Fibroblast of lung (primary cell): ENCODE measurements around the gene PITX2. TPM values are rescaled to one million over a fixed set of nuclear protein-coding genes. Genes with fewer than 3 reads are reported as not detected.

ENCODE experiments used
- DNase-seq, 2 donors: peaks; one replicate each; pipeline versions ENCODE4 v3.0.0 to v3.0.0-alpha.2; 2010; ENCODE audit warnings: low read depth in 2 of 2
- H2AFZ ChIP-seq: 2 replicates; pipeline ENCODE4 v1.5.1; 2012; ENCODE audit warnings: low read length, control low read depth, inconsistent platforms
- H3K27ac ChIP-seq: 2 replicates; pipeline ENCODE4 v1.5.1; 2011; ENCODE audit warnings: low read length, control low read depth; ENCODE audit not compliant: insufficient read depth
- H3K27me3 ChIP-seq: 2 replicates; pipeline ENCODE4 v1.5.1; 2011; ENCODE audit warnings: mild to moderate bottlenecking, low read length; ENCODE audit not compliant: control insufficient read depth, insufficient read depth
- H3K36me3 ChIP-seq: 2 replicates; pipeline ENCODE4 v1.5.1; 2011; ENCODE audit warnings: low read length; ENCODE audit not compliant: control insufficient read depth, insufficient read depth
- H3K4me1 ChIP-seq: 2 replicates; pipeline ENCODE4 v1.5.1; 2011; ENCODE audit warnings: low read length; ENCODE audit not compliant: control insufficient read depth, insufficient read depth; ENCODE audit errors: extremely low read depth
- H3K4me2 ChIP-seq: 2 replicates; pipeline ENCODE4 v1.5.1; 2011; ENCODE audit warnings: low read length, control low read depth; ENCODE audit not compliant: insufficient read depth; ENCODE audit errors: extremely low read depth
- H3K4me3 ChIP-seq, 4 experiments: fragments of 200-600 bp in 1 of 4; sonication (generic) in 1 of 4; replicated peaks in 1 of 4; 2 replicates each; pipeline ENCODE4 v1.5.1; 2011 to 2016; ENCODE audit warnings: low read length in 4 of 4, low read depth in 3 of 4, mild to moderate bottlenecking in 3 of 4, control low read depth in 2 of 4, inconsistent platforms in 1 of 4, mixed read lengths in 1 of 4; ENCODE audit not compliant: insufficient read depth in 1 of 4; ENCODE audit errors: control extremely low read depth in 1 of 4
- H3K79me2 ChIP-seq: 2 replicates; pipeline ENCODE4 v1.5.1; 2012; ENCODE audit warnings: mild to moderate bottlenecking, low read length, inconsistent platforms; ENCODE audit not compliant: control insufficient read depth, insufficient read depth
- H3K9ac ChIP-seq: 2 replicates; pipeline ENCODE4 v1.5.1; 2011; ENCODE audit warnings: mild to moderate bottlenecking, low read length, control low read depth; ENCODE audit not compliant: insufficient read depth
- H3K9me3 ChIP-seq: 2 replicates; pipeline ENCODE4 v1.5.1; 2012; ENCODE audit warnings: low read depth, low read length; ENCODE audit not compliant: control insufficient read depth, insufficient read depth
- H4K20me1 ChIP-seq: 2 replicates; pipeline ENCODE4 v1.5.1; 2011; ENCODE audit warnings: low read length; ENCODE audit not compliant: control insufficient read depth, insufficient read depth; ENCODE audit errors: extremely low read depth
- CTCF ChIP-seq, 2 donors: IDR thresholded peaks in 1 of 2; conservative IDR thresholded peaks in 1 of 2; 1 replicate in 1 of 2; 2 replicates in 1 of 2; pipeline ENCODE4 v1.5.1; 2011 to 2012; ENCODE audit warnings: low read length in 2 of 2, control low read depth in 1 of 2, inconsistent platforms in 1 of 2, low read depth in 1 of 2, mild to moderate bottlenecking in 1 of 2
- EZH2 ChIP-seq: IDR thresholded peaks from 2 replicates; pipeline ENCODE4 v1.5.1; 2012; ENCODE audit warnings: low read length, control low read depth, mild to moderate bottlenecking; ENCODE audit errors: missing control alignments
- polyA plus RNA-seq, 2 donors: library from polyadenylated mRNA; depleted of rRNA in 1 of 2; stranded (reverse) in 1 of 2; unstranded in 1 of 2; fragments of >200 nt; gene quantifications; 2 replicates each; pipeline ENCODE4 v1.2.1, GENCODE V29; 2011 to 2012; ENCODE audit warnings: missing spikeins in 1 of 2
- total RNA-seq: library from RNA; depleted of rRNA; stranded (reverse); fragments of >200 nt; gene quantifications from 2 replicates; pipeline ENCODE4 v1.2.1, GENCODE V29; 2014

Gene PITX2
- total and polyA plus RNA-seq, 2 donors (not counting 1 experiment from before 2014, with no cell fraction given) = 0.33 to 0.40 TPM

- DNase-seq = no peak
- Histone ChIP-seq H3K4me3 (peak overlapping the region; percentile 6 to 49 (median 23)), H3K9me3 (no peaks in the 10 kb centered on the region), H4K20me1 (no peaks in the 10 kb centered on the region), H3K4me1 (no peaks in the 10 kb centered on the region), H3K79me2 (no peaks in the 10 kb centered on the region), H2AFZ (no peak overlapping the region), H3K27ac (no peak overlapping the region), H3K27me3 (peaks cover 85% of the 10 kb centered on the region), H3K9ac (no peak overlapping the region), H3K36me3 (no peaks in the 10 kb centered on the region), H3K4me2 (peak overlapping the region; percentile 59)
- TF ChIP-seq EZH2 = peak; percentile 93
- TF ChIP-seq CTCF (conservative IDR thresholded peaks at IDR 0.05 in 1 of 2, IDR thresholded peaks at IDR 0.05 in 1 of 2; ENCODE audit: low read depth in 1 of 2, low read length in 2 of 2) = no peak
Measured at GRCh38 chr4:110621839-110622751, 782 bp downstream of the PITX2 start.

GRCh38 chr4:110621328-110621812 is 1.5 kb downstream of the PITX2 start:
- Histone ChIP-seq H3K4me1 (no peaks in the 10 kb centered on the region), H4K20me1 (no peaks in the 10 kb centered on the region), H2AFZ (no peak overlapping the region), H3K27me3 (peaks cover 86% of the 10 kb centered on the region), H3K27ac (no peak overlapping the region), H3K9ac (no peak overlapping the region), H3K4me3 (no peak overlapping the region), H3K79me2 (no peaks in the 10 kb centered on the region), H3K4me2 (no peak overlapping the region), H3K36me3 (no peaks in the 10 kb centered on the region), H3K9me3 (no peaks in the 10 kb centered on the region)
- DNase-seq = no peak
- TF ChIP-seq EZH2 (no peak), CTCF (conservative IDR thresholded peaks at IDR 0.05 in 1 of 2, IDR thresholded peaks at IDR 0.05 in 1 of 2; ENCODE audit: low read depth in 1 of 2, low read length in 2 of 2) (no peak)

GRCh38 chr4:110620691-110621327 is 2.1 kb downstream of the PITX2 start:
- Histone ChIP-seq H3K4me1 (no peaks in the 10 kb centered on the region), H3K9ac (no peak overlapping the region), H3K36me3 (no peaks in the 10 kb centered on the region), H3K27me3 (peaks cover 88% of the 10 kb centered on the region), H2AFZ (no peak overlapping the region), H3K27ac (no peak overlapping the region), H3K79me2 (no peaks in the 10 kb centered on the region), H3K4me2 (no peak overlapping the region), H3K4me3 (no peak overlapping the region), H4K20me1 (no peaks in the 10 kb centered on the region), H3K9me3 (no peaks in the 10 kb centered on the region)
- TF ChIP-seq EZH2 (peak; percentile 92), CTCF (conservative IDR thresholded peaks at IDR 0.05 in 1 of 2, IDR thresholded peaks at IDR 0.05 in 1 of 2; ENCODE audit: low read depth in 1 of 2, low read length in 2 of 2) (no peak)
- DNase-seq = peak in 1 of 2 donors; percentile 25
